GM18526 (cell line): ENCODE results near the gene RAMP3.

Experiments used
- POLR2A ChIP-seq: IDR thresholded peaks from 3 replicates; pipeline ENCODE4 v1.6.1; 2011; ENCODE audit not compliant: insufficient read length; ENCODE audit errors: extremely low read depth

The RAMP3 gene

GRCh38 chr7:45157653-45158401, at the start of gene RAMP3:
Gene RAMP3 (plus strand): TSS chr7:45157791. CDS start chr7:45157829, 38 bp downstream.
- TF ChIP-seq POLR2A: no peak

GRCh38 chr7:45108863-45109262, 48.7 kb upstream of the RAMP3 start:
- TF ChIP-seq POLR2A: no peak

GRCh38 chr7:45111298-45112223, 46.0 kb upstream of the RAMP3 start, which contains the start of gene TBRG4:
Gene TBRG4 (minus strand): TSS chr7:45111697. CDS start chr7:45109237, 2,460 bp downstream.
- peak; percentile 93 for TF ChIP-seq POLR2A

GRCh38 chr7:45112648-45113047, 44.9 kb upstream of the RAMP3 start:
- TF ChIP-seq POLR2A: no peak

- TF ChIP-seq POLR2A: no peak
Observed at GRCh38 chr7:45114926-45115325, 42.7 kb upstream of the RAMP3 start.

GRCh38 chr7:45116048-45116447, 41.5 kb upstream of the RAMP3 start:
- TF ChIP-seq POLR2A: no peak

GRCh38 chr7:45117582-45117981, 40.0 kb upstream of the RAMP3 start:
- no peak for TF ChIP-seq POLR2A

GRCh38 chr7:45118292-45118691, 39.3 kb upstream of the RAMP3 start:
- TF ChIP-seq POLR2A: no peak

- no peak for TF ChIP-seq POLR2A
Observed at GRCh38 chr7:45118889-45119331, 38.7 kb upstream of the RAMP3 start.

- no peak for TF ChIP-seq POLR2A
Observed at GRCh38 chr7:45119550-45119949, 38.0 kb upstream of the RAMP3 start.

- TF ChIP-seq POLR2A: no peak
Observed at GRCh38 chr7:45122975-45123860, 34.4 kb upstream of the RAMP3 start.

GRCh38 chr7:45123913-45124710, 33.5 kb upstream of the RAMP3 start:
- no peak for TF ChIP-seq POLR2A

GRCh38 chr7:45125193-45125904, 32.2 kb upstream of the RAMP3 start:
- no peak for TF ChIP-seq POLR2A
